GM18508 (cell line): ENCODE measurements around the gene BBOX1.

Experiments used
- ATAC-seq: cut with Tn5 transposase; IDR thresholded peaks from one replicate; pipeline ENCODE4 v1.9.1; 2021; ENCODE audit warnings: moderate number of reproducible peaks; ENCODE audit not compliant: insufficient read depth, unreplicated experiment

Gene BBOX1

GRCh38 chr11:27024865-27025264 is 15.8 kb upstream of the BBOX1 start:
- no peak for ATAC-seq

- no peak for ATAC-seq
Measured at GRCh38 chr11:27025312-27025955, 15.2 kb upstream of the BBOX1 start.

- ATAC-seq, result no peak
Measured at GRCh38 chr11:27025957-27026733, 14.5 kb upstream of the BBOX1 start.

GRCh38 chr11:27028561-27028965 is 12.1 kb upstream of the BBOX1 start:
- ATAC-seq, result no peak

GRCh38 chr11:27029966-27030365 is 10.6 kb upstream of the BBOX1 start:
- ATAC-seq, result no peak

GRCh38 chr11:27031754-27032153 is 8.9 kb upstream of the BBOX1 start:
- ATAC-seq, result no peak

GRCh38 chr11:27039873-27040272 is 742 bp upstream of the BBOX1 start:
- no peak for ATAC-seq

GRCh38 chr11:27041141-27041899 is 705 bp downstream of the BBOX1 start:
- no peak for ATAC-seq

GRCh38 chr11:27046956-27047355 is 6.3 kb downstream of the BBOX1 start:
- ATAC-seq, result no peak

GRCh38 chr11:27052668-27053067 is 12.1 kb downstream of the BBOX1 start:
- ATAC-seq, result no peak

GRCh38 chr11:27055065-27055682 is 14.6 kb downstream of the BBOX1 start:
- ATAC-seq, result no peak

GRCh38 chr11:27057091-27057780 is 16.6 kb downstream of the BBOX1 start:
- ATAC-seq, result no peak

- ATAC-seq, result no peak
Measured at GRCh38 chr11:27058456-27058855, 17.8 kb downstream of the BBOX1 start.

- no peak for ATAC-seq
Measured at GRCh38 chr11:27059431-27059830, 18.8 kb downstream of the BBOX1 start.

- no peak for ATAC-seq
Measured at GRCh38 chr11:27060816-27061460, 20.3 kb downstream of the BBOX1 start.

GRCh38 chr11:27061461-27061821 is 20.8 kb downstream of the BBOX1 start:
- ATAC-seq, result no peak

GRCh38 chr11:27064086-27064485 is 23.5 kb downstream of the BBOX1 start:
- ATAC-seq, result no peak

- ATAC-seq, result no peak
Measured at GRCh38 chr11:27075192-27075591, 34.6 kb downstream of the BBOX1 start.

- ATAC-seq, result no peak
Measured at GRCh38 chr11:27075655-27076054, 35.0 kb downstream of the BBOX1 start.

- no peak for ATAC-seq
Measured at GRCh38 chr11:27076121-27076589, 35.5 kb downstream of the BBOX1 start.
